NCI-H146 treated with DMSO at 0.1 percent for 48 hours (cell line): ENCODE data around the gene PRRT1.

Experiments used
- DNase-seq: peaks from one replicate; lab custom pipeline; 2025; ENCODE audit not compliant: unreplicated experiment; lab: John Stamatoyannopoulos, UW

Gene PRRT1

DNA sequence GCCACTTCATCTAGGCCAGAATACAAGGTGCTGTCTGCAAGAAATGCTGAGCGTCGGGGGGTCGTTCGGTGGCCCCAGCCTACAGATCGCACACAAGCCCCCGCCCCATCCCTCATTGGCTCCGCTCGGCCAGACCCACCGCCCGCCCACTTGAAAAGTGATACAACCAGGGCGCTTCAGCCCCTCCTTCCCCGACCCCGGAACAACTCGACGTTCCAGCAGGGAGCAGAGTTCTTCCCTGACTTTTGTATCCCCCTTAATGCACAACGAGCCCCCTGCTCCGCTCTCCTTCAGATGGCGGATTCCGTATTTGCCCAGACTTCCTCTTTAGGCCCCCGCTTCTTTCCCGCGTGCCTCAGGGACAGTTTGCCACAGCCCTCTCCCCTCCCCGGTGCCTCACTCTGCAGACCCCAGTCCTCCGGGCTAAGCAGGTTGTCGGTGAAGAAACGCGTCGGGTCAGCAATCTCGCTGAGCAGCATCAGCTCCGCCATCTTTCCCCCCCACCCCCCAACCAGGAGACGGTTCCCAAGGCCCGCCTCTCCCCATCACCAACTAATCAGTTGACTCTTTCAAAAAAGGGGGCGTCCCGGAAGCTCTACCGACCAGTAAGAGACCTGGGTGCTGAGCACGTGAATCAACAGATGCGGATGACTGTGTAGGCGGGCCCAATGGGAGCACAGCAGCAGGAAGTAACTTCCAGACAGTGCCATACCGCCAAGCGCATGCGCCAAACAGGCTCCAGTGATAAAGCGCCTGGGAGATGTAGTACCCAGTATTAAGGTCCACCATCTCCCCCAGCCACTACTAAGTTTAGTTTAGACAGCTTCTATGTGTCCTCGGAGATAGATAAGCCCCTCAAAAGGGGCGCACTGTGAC is 23.8 kb downstream of the PRRT1 start, which contains the start of gene ATF6B:
TSS of gene ATF6B (minus strand) at position 530 of the 876 bp plus-strand sequence. CDS start at position 491, 39 bp downstream.
- peak; percentile 96 for DNase-seq

DNA sequence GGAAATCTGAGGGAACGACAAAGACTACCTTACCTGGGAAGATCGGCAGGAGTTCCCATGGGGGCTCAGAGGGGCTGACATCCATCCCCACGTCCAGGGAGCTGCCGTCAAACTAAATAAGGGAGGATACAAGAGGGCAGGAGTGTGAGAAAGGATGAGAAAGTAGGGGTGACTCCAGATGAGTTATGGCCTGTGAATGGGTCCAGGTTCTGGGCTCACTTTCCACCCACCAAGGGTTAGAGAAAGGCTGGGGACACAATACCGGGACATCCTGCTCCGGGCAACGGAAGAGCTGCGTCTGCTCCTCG is 24.4 kb downstream of the PRRT1 start:
- DNase-seq, result no peak

DNA sequence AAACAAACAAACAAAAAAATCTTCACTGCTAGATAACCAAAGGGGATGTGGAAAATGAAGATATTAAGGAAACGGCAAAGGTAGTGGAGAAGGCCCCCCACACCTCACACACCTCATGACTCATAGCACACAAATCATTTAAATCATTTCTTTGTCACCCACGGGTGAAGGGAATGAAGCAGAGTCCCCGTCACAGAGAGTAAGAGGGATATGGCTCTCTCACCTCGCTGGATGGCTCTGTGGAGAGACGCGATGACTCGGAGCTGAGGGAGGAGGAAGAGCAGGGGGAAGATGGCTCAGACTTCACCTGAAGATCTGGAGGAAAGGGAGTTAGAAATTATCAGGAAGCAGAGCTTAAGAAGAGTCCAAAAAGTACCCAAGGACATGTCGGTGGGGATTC is 24.9 kb downstream of the PRRT1 start:
- DNase-seq, result no peak

DNA sequence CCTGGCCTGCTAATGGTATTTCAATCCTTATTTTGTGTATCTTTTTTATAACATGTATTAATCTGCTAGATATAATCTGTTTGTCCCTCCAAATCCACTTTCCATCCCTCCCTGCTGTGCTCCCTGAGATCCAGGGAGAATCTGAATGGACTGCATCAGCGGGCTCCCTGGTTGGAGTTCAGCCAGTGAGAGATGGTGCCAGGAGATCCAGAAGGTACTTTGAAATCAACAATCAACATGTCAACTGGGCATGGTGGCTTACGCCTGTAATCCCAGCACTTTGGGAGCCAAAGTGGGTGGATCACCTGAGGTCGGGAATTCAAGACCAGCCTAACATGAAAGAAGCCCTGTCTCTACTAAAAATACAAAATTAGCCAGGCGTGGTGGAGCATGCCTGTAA is 28.1 kb downstream of the PRRT1 start:
- DNase-seq, result no peak

DNA sequence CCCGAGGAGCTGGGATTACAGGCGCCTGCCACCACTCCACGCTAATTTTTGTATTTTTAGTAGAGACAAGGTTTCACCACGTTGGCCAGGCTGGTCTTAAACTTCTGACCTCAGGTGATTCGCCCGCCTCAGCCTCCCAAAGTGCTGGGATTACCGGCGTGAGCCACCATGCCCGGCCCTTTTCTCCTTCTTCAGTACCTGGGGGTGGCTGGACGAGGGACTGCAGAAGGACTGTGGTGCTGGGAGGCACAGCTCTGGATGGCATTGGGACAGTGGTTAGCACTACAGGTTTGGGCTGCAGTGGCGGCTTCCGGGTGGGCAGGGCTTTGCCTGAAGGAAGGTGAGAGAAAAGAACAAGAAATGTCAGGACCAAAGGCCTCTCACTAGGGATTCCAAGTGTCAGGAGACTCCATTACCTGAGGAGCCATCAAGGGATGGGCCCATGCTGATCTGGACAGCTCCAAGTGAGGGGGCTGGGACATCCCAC is 31.1 kb downstream of the PRRT1 start:
- DNase-seq, result no peak

DNA sequence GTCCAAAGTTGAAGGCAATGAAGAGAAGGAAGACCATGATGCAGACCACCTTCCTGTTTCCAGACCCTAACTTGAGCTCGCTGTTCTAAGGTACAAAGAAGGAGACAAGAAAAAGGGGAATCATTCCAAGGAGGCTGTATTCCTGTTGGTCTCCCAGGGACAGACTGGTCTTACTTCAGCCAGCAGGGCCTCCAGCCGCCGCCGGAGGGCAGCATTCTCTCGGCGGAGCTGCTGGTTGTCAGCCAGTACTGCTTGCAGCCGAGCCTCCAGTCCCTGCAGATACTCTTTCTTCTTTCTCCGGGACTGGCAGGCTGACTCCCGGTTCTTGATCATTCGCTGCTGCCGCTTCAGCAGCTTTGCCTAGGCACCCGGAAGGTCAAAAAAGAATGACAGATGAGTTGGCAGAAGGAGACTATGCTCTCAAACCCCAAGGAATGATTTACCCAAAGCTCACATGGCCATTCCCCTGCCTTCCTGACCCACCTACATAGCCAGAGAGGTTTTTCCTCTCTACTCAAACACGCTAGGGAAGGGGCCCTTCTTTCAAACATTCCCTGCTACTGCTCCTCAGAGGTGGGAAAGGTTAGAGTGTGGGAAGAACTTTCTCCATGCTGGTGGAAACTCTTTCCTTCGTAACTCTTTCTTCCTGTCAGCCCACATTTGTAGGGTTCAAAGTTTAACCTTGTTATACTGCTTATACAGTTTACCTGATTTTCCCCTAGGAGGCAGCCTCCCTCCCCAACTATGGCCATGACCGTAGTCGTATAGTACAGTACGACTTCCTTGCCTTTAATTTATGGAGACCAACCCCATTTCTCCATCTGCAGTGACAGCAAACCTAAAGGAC is 32.7 kb downstream of the PRRT1 start:
- DNase-seq, result peak; percentile 41

DNA sequence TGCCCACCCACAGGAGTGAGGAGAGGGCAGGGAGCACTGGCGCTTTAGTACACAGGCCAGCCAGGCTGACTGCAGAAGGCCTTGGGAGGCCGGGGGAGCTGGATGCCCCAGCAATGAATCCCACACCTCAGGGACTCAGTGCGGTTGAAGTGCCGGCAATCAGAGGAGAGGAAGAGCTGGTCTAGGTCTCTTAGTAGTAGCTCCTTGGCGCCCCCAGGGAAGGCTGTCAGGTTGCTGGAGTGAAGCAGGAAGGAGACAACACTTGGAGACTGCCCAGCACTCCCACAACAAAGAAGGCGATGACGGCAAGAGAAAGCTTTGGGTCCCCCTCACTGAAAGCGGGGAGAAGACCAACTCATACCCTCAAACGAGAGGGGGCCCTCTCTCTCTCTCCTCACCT is 34.3 kb downstream of the PRRT1 start:
- no peak for DNase-seq

DNA sequence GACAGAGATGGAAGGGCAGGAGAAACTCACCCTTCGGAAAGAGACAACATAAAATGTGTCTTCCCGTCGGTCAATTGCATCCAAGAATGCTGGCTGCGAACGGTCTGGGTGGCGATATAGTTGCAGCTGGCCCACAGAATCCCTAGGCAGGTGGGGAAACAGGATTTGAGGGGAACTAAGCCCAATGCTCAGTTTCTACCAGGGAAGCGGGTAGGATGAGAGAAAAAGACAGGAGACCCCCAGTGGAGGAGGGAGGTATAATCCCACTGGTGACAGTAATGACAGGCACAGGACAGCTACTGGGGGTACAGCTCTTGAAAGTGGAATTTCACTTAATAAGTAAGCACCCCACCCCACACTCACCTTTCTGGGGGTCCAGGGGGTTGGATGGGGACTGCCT is 35.1 kb downstream of the PRRT1 start:
- DNase-seq, result no peak

DNA sequence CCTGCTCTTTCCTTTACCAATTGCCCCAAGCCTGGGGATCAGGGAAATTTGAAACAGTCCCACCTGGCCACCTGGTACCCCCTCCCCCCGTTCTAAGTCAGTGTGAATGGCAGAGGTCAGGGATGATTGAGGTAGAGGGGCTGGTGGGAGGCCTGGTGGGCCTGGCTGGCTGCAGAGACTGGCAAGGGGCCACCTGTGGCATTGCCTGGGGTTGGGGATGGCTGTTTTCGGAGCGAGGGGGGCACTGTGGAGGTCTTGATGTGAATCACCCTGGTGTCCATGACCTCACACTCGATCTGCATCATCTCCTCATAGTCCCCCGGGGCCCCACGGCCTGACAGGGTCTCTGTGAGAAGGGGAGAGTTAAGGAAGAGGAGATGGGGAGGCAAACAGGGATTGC is 36.1 kb downstream of the PRRT1 start:
- DNase-seq, result no peak

DNA sequence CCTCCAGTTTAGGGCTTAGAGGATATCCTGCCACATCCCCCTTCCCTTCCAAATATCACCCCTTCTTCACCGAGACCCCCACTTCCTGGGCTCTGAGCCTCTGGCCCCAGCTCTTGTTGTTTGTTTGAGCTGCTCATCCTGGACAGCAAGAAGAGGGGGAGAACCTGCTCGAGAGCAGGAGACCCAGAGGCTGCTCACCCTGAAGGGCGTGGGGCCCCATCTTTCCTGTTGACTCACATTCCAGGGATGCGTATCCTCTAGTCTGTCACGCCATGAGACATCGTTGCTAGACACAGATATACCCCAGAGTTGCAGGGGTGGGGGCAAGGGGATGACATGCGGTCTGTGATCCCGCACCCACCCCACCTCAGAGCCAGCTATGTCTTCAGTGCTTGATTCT is 36.9 kb downstream of the PRRT1 start:
- DNase-seq, result no peak

DNA sequence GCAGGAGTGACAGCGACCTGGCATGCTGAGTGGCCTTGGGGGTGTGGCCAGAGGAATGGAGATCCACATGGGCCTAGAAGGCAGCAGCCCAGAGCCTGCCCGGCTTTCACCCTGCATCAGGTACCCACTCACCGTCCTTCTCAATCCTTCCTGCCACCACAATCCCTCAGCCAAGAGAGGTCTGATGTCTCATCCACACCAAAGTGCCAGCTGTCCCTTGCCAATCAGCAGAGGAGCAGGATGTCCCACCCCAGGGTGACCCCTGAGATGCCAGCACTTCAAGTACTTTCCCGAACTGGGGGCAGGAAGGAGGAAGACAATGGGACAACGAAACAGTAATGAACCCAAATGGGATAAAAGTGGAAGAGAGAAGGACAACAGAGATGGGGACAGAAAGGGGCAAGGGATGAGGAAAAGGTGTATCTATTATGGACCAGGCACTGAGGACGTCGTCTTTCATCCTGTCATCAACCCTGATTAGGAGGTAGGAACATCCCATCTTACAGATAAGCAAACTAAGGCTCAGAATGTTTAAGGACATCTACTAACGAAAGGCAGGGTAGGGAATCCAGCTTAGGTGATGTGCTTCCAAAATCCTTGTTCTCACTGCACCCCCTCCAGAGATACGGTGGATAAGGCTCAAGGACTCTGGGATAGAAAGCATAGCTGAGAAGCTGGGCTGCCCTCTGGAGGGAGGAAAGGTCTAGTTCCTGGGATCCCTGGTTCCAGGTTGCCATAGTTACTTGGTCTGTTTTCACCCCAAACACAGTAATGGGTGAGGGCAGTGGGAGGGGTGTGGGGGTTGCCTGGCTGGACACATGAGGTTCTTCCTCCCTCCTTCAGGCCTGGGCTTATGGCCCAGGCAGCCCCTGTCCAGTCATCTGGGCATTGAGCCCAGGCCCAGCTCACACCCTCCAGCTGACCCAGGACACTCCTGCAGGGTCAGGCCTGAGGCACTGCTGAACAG is 38.1 kb downstream of the PRRT1 start:
- no peak for DNase-seq

DNA sequence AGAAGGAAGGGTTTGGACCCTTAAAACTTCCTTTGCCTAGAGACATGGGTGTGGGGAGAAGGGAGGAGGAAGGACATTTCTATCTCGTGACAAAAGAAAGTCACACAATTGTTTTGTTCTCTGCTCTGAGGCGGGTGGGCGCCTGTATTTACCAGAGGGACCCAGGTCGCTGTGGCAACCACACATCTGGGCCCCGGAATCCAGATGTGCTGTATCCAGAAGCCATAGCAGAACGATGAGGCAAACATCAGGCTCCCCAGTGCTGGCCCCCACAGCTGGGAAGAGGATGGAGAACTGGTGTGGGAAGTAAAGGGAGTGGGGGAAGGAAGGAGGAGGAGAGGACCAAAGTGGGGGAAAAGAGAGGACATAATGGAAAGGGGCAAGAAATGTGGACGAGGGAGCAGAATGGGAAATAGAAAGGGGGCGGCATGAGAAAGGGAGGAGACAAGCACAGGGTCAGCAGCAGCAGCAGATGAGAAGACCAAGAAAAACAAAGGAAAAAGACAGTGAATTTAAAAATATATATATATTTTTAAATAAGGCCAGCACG is 39.2 kb downstream of the PRRT1 start:
- no peak for DNase-seq

DNA sequence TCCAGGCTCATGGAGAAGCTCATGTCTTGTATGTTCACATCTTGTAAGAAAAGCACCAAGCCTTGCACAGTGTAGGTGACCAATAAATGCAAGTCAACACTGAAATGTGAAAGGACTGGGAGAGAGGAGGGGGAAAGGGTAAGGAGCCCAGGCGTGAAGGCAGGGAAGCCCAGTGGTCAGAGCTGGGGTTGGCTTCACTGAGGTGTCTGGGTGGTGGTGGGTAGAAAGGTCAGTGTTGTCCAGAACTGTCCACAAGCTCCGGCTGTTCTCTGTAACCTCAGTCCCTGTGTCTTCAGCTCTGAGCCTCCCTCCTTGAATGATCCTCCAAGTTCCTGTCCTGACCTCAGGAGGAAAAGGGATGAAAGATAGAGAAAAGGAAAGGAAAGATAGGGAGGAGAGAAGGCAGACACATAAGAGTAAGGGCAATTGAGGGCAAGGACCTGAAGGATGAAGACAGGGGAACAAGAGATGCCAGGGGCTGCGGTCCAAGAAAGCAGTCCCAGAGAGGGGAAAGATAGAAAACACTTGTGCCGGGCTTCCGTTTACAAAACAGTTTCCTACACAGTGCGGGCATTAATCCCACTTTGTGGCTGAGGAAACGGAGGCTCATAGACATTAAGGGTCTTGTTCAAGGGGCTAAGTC is 40.2 kb downstream of the PRRT1 start:
- DNase-seq, result no peak

DNA sequence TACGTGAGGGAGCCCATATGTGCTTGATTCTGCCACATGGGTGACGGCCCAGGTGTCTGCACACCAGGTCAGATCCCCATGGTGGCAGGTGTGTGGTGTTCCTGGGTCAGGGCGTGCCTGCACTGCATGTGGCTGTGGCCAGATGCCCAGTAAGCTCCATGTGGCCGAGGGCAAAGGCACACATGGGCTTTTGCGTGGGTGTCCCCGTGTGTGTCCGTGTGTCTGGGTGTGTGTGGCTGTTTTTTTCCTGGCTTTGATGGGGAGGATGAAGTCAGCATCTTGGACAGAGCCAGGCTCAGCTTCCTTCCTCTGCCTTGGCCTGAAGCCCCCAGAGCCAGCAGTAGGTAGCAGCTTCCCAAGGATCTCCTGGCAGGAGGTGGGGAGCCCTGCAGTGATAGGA is 41.1 kb downstream of the PRRT1 start:
- no peak for DNase-seq

DNA sequence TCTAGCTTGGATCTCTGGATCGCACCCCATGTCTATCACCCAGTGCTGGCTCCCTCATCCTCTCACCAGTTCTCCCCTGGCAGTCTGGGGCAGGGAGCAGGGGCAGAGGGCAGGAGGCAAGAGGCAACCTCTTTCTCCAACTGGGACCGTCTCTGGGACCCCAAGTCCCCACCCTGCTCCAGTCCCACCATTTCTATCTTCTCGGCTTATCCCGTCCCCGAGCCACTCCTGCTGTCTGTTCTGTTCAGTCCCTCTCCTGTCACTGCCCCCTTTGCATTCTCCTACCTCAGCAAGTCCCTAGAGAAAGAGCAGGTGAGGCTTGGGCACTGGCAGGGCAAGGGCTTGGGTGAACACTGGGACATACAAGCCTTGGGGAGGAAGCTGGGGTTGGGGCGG is 42.0 kb downstream of the PRRT1 start:
- no peak for DNase-seq

DNA sequence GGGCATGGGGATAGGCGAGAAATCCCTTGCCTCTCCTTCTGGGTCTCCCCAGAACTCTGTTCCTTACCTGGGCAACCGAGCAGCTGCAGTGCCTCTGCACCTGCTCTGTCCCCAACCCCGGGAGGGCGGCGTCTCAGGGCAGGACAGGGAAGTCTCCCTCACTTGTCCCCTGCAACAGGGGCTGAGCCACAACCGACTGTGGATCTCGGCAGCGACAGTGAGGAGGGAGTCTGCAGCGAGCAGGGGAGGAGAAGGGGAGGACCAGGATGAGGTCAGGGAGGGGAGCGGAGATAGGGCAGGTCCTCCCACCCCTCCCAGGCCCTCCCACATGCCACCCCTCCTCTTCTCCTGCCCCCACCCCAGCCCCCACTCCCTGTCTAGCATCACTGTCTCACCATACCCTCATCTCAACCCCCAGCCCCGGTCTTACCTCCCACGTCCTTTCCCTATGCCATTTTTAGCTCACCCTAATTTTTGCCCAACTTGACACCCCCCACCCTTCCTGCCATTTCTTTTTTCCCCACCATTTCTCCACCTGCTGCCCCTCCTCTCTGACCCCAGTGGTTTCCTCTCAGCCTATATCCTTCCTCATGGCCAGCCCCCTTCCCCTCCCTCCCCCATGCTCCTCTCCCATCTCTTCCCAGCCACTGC is 42.5 kb downstream of the PRRT1 start, which contains the start of gene TNXB:
TSS of gene TNXB (minus strand) at position 225 of the 651 bp plus-strand sequence. CDS start 11,140 bp downstream, outside the sequence.
- no peak for DNase-seq

DNA sequence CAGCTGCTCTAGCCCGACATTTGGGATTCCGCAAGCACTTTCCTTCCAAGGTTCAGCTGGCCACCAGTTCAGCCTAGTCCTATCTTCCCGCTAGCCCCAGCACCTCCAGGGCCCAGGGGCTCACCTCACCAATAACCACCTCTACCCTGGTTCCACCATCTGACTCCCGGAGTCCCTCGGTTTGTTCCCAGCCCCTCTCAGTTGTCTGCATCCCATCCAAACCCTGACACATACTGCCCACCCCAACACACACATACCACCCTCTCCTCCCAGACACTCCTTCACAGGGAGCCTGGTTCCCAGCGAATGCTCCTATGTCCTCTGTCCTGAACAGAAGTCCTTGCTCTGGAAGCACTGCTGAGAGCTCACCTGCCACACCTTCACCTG is 43.0 kb downstream of the PRRT1 start:
- no peak for DNase-seq

DNA sequence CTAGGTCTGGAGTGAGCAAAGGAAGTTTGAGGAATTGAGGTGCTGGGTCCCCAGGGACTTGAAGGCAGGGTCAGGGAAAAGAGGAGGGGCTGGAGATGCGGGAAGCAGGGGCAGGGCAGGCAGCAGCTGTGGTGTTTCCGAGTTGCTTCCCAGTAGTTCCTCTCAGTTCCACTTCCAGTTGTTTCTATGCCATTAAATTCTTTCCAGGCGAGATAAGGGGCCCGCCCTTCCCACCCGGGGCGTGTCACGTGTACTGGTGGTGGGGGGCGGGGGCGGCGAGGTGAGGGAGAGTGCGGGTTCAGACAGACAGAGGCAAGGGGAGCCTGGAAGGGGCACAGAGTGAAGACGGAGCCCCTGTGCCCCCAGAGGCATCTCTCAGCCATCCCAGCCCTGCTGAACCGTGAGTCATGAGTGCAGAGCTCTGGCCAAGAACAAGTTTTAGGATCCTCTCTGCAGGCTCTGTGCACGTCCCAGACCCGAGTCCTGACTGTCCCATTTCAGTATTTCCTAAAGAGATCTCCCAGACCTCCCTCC is 43.6 kb downstream of the PRRT1 start:
- DNase-seq, result no peak

DNA sequence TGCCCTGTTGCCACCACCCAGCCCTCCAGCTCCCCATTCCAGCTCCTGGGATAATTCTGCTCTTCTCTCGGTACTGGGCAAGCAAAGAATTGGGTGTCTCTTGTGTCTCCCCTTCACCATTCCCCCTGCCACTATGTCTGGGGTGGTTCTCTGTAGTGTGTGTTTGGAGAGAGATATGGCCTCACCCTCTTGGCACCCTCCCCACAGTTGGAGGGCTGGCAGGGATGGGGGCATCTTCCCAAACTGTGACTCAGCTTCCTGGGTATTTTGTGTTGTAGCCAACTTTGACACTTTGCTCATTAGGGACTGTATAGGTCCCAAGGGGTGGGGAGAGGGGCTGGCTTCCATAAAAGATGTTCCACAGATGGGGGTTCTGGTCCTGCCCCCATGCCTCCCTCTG is 44.3 kb downstream of the PRRT1 start:
- no peak for DNase-seq
